Endothelial cell of umbilical vein (primary cell): ENCODE measurements around the gene ADGRD1. TPM values are rescaled to one million over a fixed set of nuclear protein-coding genes. Genes with fewer than 3 reads are reported as not detected.

ENCODE experiments used
- BruUV-seq: library from RNA; stranded (reverse); fragments of 400-500 nt; replicated peaks from 2 replicates; lab custom pipeline; 2021; lab: Mats Ljungman, UMichigan
- CTCF ChIA-PET: fragments of 300-600, 350-600 bp; sonication (Branson Sonifier 250); formaldehyde crosslinking; loops from one replicate; lab custom pipeline; 2021; ENCODE audit warnings: antibody characterized with exemption, inconsistent platforms; lab: Charles Lee
- POLR2A ChIA-PET: fragments of 300-600, 350-600 bp; sonication (Branson Sonifier 250); formaldehyde crosslinking; loops from one replicate; lab custom pipeline; 2021; ENCODE audit warnings: antibody characterized with exemption, inconsistent platforms; lab: Charles Lee
- DNase-seq: peaks from one replicate; pipeline ENCODE4 v3.0.0-alpha.2; 2011; ENCODE audit warnings: low read depth, low spot score
- FAIRE-seq: peaks from 2 replicates; lab custom pipeline; 2011; peaks lifted over from hg19 to GRCh38; lab: Jason Lieb, UNC
- H2AFZ ChIP-seq: 2 replicates; pipeline ENCODE4 v1.6.0; 2012; ENCODE audit warnings: low read depth, low read length, control low read depth, inconsistent platforms
- H3K27ac ChIP-seq: 2 replicates; pipeline ENCODE4 v1.5.1; 2011; ENCODE audit warnings: low read depth, mild to moderate bottlenecking, control low read depth, low read length, moderate library complexity; ENCODE audit not compliant: insufficient read depth
- H3K27me3 ChIP-seq, 2 experiments: 2 replicates each; pipeline versions ENCODE4 v1.6.0 to v1.6.1; 2011; ENCODE audit warnings: low read length in 2 of 2, mixed read lengths in 1 of 2; ENCODE audit not compliant: control insufficient read depth in 2 of 2, insufficient read depth in 2 of 2
- H3K36me3 ChIP-seq, 2 experiments: 2 replicates in 1 of 2; 3 replicates in 1 of 2; pipeline ENCODE4 v1.5.1; 2011; ENCODE audit warnings: low read length in 2 of 2, mild to moderate bottlenecking in 1 of 2, moderate library complexity in 1 of 2; ENCODE audit not compliant: control insufficient read depth in 2 of 2, insufficient read depth in 2 of 2; ENCODE audit errors: extremely low read depth in 1 of 2
- H3K4me1 ChIP-seq: 3 replicates; pipeline ENCODE4 v1.5.1; 2011; ENCODE audit warnings: mild to moderate bottlenecking, low read length; ENCODE audit not compliant: control insufficient read depth, insufficient read depth; ENCODE audit errors: extremely low read depth
- H3K4me2 ChIP-seq: 2 replicates; pipeline ENCODE4 v1.6.1; 2011; ENCODE audit warnings: low read length, control low read depth, mixed read lengths; ENCODE audit not compliant: insufficient read depth
- H3K4me3 ChIP-seq, 3 experiments: fragments of 200-600 bp in 1 of 3; sonication (generic), shearing (Covaris generic) in 1 of 3; replicated peaks in 1 of 3; 2 replicates each; pipeline ENCODE4 v1.5.1; 2011 to 2016; ENCODE audit warnings: control low read depth in 3 of 3, low read length in 3 of 3, mild to moderate bottlenecking in 2 of 3, inconsistent platforms in 1 of 3, low read depth in 1 of 3, moderate library complexity in 1 of 3; ENCODE audit not compliant: insufficient read depth in 1 of 3
- H3K79me2 ChIP-seq: 2 replicates; pipeline ENCODE4 v1.6.0; 2012; ENCODE audit warnings: low read length, inconsistent platforms; ENCODE audit not compliant: control insufficient read depth, insufficient read depth
- H3K9ac ChIP-seq: replicated peaks from 2 replicates; pipeline ENCODE3; 2011; ENCODE audit warnings: low read length, control low read depth; ENCODE audit not compliant: insufficient read depth; ENCODE audit errors: extremely low read depth
- H3K9me1 ChIP-seq: replicated peaks from 3 replicates; pipeline ENCODE4 v1.6.0; 2011; ENCODE audit warnings: mild to moderate bottlenecking, low read length; ENCODE audit not compliant: control insufficient read depth, insufficient read depth; ENCODE audit errors: extremely low read depth
- H3K9me3 ChIP-seq: replicated peaks from 2 replicates; pipeline ENCODE4 v1.5.1; 2012; ENCODE audit warnings: low read length, inconsistent platforms; ENCODE audit not compliant: control insufficient read depth, insufficient read depth
- H4K20me1 ChIP-seq: replicated peaks from 2 replicates; pipeline ENCODE3; 2011; ENCODE audit warnings: mild to moderate bottlenecking, low read length; ENCODE audit not compliant: control insufficient read depth, insufficient read depth; ENCODE audit errors: extremely low read depth
- EZH2 ChIP-seq: IDR thresholded peaks from 2 replicates; pipeline ENCODE4 v1.6.1; 2012; ENCODE audit warnings: borderline replicate concordance, low read depth, mild to moderate bottlenecking, moderate library complexity, low read length, inconsistent platforms; ENCODE audit not compliant: severe bottlenecking
- FOS ChIP-seq: IDR thresholded peaks from 2 replicates; pipeline ENCODE4 v1.6.1; 2011; ENCODE audit warnings: mild to moderate bottlenecking, low read length, moderate library complexity, borderline replicate concordance; ENCODE audit not compliant: insufficient read depth
- GATA2 ChIP-seq: IDR thresholded peaks from 2 replicates; pipeline ENCODE4 v1.7.0; 2011; ENCODE audit warnings: low read depth, mild to moderate bottlenecking, moderate library complexity, mixed read lengths, low read length; ENCODE audit not compliant: insufficient read length, insufficient read depth
- JUN ChIP-seq: IDR thresholded peaks from 2 replicates; pipeline ENCODE4 v1.6.1; 2011; ENCODE audit warnings: borderline replicate concordance, low read depth; ENCODE audit not compliant: insufficient read length, insufficient read depth
- MYC ChIP-seq: IDR thresholded peaks from one replicate; pipeline ENCODE4 v1.6.1; 2011; ENCODE audit warnings: mild to moderate bottlenecking, low read depth, low read length
- POLR2A ChIP-seq: IDR thresholded peaks from 2 replicates; pipeline ENCODE4 v1.6.1; 2012; ENCODE audit warnings: low read depth, mild to moderate bottlenecking, control low read depth, low read length
- POLR2AphosphoS5 ChIP-seq: IDR thresholded peaks from 2 replicates; pipeline ENCODE4 v1.6.1; 2012; ENCODE audit warnings: low read depth, mild to moderate bottlenecking, control low read depth, low read length, moderate library complexity; ENCODE audit not compliant: insufficient read depth
- dilution Hi-C: fragments of 300-500 bp; cut with MboI; formaldehyde crosslinking; loops from one replicate; pipeline ENCODE4 v1.15.0; 2019; ENCODE audit warnings: low sequenced_read_pairs; ENCODE audit not compliant: extremely low pct_ligation_motif_present
- intact Hi-C: fragments of 100-400 bp; cut with micrococcal nuclease; formaldehyde crosslinking; loops from one replicate; pipeline ENCODE4 v1.10.0; 2022
- polyA plus RNA-seq, 4 experiments: library from polyadenylated mRNA; depleted of rRNA in 3 of 4; stranded (reverse) in 3 of 4; unstranded in 1 of 4; fragments of >200 nt; gene quantifications; 2 replicates each; pipeline versions ENCODE4 v1.2.1 to v1.2.3, GENCODE V29; 2011 to 2012; ENCODE audit warnings: missing spikeins in 1 of 4
- total RNA-seq: library from RNA; stranded (reverse); gene quantifications from 2 replicates; pipeline ENCODE4 v1.2.3, GENCODE V29; 2021
- TF ChIP-seq, protein P1 (sequence below), 2 donors: IDR thresholded peaks; 1 replicate in 1 of 2; 2 replicates in 1 of 2; pipeline ENCODE4 v1.5.1; 2011; ENCODE audit warnings: low read length in 2 of 2, mild to moderate bottlenecking in 2 of 2, moderate library complexity in 2 of 2, control low read depth in 1 of 2, inconsistent platforms in 1 of 2, low read depth in 1 of 2; ENCODE audit not compliant: insufficient read depth in 1 of 2; ENCODE audit errors: extremely low read depth in 1 of 2
- TF ChIP-seq, protein P2 (sequence below): IDR thresholded peaks from 2 replicates; pipeline ENCODE4 v1.6.1; 2011; ENCODE audit not compliant: insufficient read depth, insufficient read length

The ADGRD1 gene
- total and polyA plus RNA-seq, 2 donors (not counting 3 experiments of a cell fraction or from before 2014, with no cell fraction given), result 0.07 TPM; not detected in 1

DNA sequence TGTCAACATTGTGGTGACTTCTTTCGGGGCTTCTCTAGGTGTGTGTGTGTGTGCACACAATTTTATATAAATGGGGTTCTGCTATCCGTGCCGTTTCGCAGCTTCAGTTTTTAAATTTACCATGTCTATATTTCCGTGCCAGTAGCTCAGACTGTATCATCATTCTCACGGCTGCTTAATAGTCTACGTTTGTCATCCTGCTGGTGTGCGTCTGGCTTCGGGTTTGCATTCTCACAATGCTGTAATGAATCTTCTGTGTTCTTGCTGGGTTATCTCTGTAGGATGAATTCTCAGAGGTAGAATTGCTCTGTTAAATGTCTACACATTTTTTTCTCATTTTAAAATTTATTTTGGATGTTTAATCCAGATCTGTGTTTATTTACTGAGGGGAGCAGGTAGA lies 73.6 kb downstream of the ADGRD1 start:
- DNase-seq (no peak), FAIRE-seq (no peak)
- no TSS peak for BruUV-seq
- ChIA-PET CTCF (no interaction called here), POLR2A (no interaction called here)
- H4K20me1 ChIP-seq, result no peaks in the 10 kb centered on the region
- H3K9me1 ChIP-seq, result no peaks in the 10 kb centered on the region
- no peaks in the 10 kb centered on the region for H3K36me3 ChIP-seq
- TF ChIP-seq JUN (no peak), POLR2A (no peak), GATA2 (no peak), MYC (no peak), EZH2 (no peak), POLR2AphosphoS5 (no peak), FOS (no peak)
- TF ChIP-seq, protein P1, sequence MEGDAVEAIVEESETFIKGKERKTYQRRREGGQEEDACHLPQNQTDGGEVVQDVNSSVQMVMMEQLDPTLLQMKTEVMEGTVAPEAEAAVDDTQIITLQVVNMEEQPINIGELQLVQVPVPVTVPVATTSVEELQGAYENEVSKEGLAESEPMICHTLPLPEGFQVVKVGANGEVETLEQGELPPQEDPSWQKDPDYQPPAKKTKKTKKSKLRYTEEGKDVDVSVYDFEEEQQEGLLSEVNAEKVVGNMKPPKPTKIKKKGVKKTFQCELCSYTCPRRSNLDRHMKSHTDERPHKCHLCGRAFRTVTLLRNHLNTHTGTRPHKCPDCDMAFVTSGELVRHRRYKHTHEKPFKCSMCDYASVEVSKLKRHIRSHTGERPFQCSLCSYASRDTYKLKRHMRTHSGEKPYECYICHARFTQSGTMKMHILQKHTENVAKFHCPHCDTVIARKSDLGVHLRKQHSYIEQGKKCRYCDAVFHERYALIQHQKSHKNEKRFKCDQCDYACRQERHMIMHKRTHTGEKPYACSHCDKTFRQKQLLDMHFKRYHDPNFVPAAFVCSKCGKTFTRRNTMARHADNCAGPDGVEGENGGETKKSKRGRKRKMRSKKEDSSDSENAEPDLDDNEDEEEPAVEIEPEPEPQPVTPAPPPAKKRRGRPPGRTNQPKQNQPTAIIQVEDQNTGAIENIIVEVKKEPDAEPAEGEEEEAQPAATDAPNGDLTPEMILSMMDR (IDR thresholded peaks at IDR 0.05; ENCODE audit: extremely low read depth in 1 of 2, insufficient read depth in 1 of 2, low read depth in 1 of 2, low read length in 2 of 2), result no peak
- TF ChIP-seq, protein P2, sequence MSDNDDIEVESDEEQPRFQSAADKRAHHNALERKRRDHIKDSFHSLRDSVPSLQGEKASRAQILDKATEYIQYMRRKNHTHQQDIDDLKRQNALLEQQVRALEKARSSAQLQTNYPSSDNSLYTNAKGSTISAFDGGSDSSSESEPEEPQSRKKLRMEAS, result no peak
- H2AFZ ChIP-seq, result no peak overlapping the region
- no peak overlapping the region for H3K27ac ChIP-seq
- no peak overlapping the region for H3K4me3 ChIP-seq
- dilution Hi-C loops, result no loop called here
- no peaks in the 10 kb centered on the region for H3K79me2 ChIP-seq
- H3K27me3 ChIP-seq, result no peaks in the 10 kb centered on the region
- no peak overlapping the region for H3K9ac ChIP-seq
- H3K4me1 ChIP-seq, result no peaks in the 10 kb centered on the region
- H3K4me2 ChIP-seq, result no peak overlapping the region
- intact Hi-C loops, result no loop called here
- no peaks in the 10 kb centered on the region for H3K9me3 ChIP-seq
